Measurements from ENCODE around the gene PAWR. TPM values are rescaled to one million over a fixed set of nuclear protein-coding genes. Genes with fewer than 3 reads are reported as not detected.

The PAWR gene
- polyA plus RNA-seq, 2 donors: 15.5 to 38.6 TPM

- Histone ChIP-seq H3K4me1 (ENCODE audit: control insufficient read depth in 2 of 2, insufficient read depth in 2 of 2, low read length in 1 of 2) (no peaks in the 10 kb centered on the region), H3K36me3 (ENCODE audit: control insufficient read depth in 2 of 2, insufficient read depth in 2 of 2, low read length in 1 of 2) (no peaks in the 10 kb centered on the region), H3K27ac (ENCODE audit: low read depth in 2 of 2, low read length in 1 of 2) (no peak overlapping the region), H3K9me3 (ENCODE audit: control insufficient read depth in 2 of 2, insufficient read depth in 1 of 2, low read depth in 1 of 2, low read length in 1 of 2) (peaks cover 0 to 6% of the 10 kb centered on the region in 2 donors), H3K27me3 (ENCODE audit: control insufficient read depth in 1 of 2, insufficient read depth in 2 of 2, low read length in 2 of 2) (no peaks in the 10 kb centered on the region), H3K4me3 (ENCODE audit: low read depth in 1 of 2, low read length in 2 of 2) (no peak overlapping the region)
These were observed 15.4 kb upstream of the PAWR start for GRCh38 chr12:79706156-79706555.

- Histone ChIP-seq H3K4me3 (ENCODE audit: low read depth in 1 of 2, low read length in 2 of 2) (no peak overlapping the region), H3K27me3 (ENCODE audit: control insufficient read depth in 1 of 2, insufficient read depth in 2 of 2, low read length in 2 of 2) (no peaks in the 10 kb centered on the region)
These were observed 8.2 kb upstream of the PAWR start for GRCh38 chr12:79698966-79699365.

GRCh38 chr12:79696416-79696815 is 5.7 kb upstream of the PAWR start:
- Histone ChIP-seq H3K9me3 (ENCODE audit: control insufficient read depth in 2 of 2, insufficient read depth in 1 of 2, low read depth in 1 of 2, low read length in 1 of 2) (no peaks in the 10 kb centered on the region), H3K36me3 (ENCODE audit: control insufficient read depth in 2 of 2, insufficient read depth in 2 of 2, low read length in 1 of 2) (no peaks in the 10 kb centered on the region), H3K4me3 (ENCODE audit: low read depth in 1 of 2, low read length in 2 of 2) (no peak overlapping the region), H3K4me1 (ENCODE audit: control insufficient read depth in 2 of 2, insufficient read depth in 2 of 2, low read length in 1 of 2) (no peaks in the 10 kb centered on the region), H3K27me3 (ENCODE audit: control insufficient read depth in 1 of 2, insufficient read depth in 2 of 2, low read length in 2 of 2) (no peaks in the 10 kb centered on the region), H3K27ac (ENCODE audit: low read depth in 2 of 2, low read length in 1 of 2) (no peak overlapping the region)
- WGBS, 2 donors: 78 to 85% methylated on average over 3 of the region's 3 CpGs

More at GRCh38 chr12:79698966-79699365, 8.2 kb upstream of the PAWR start:
- H3K36me3 ChIP-seq (ENCODE audit: control insufficient read depth in 2 of 2, insufficient read depth in 2 of 2, low read length in 1 of 2): no peaks in the 10 kb centered on the region
- no peaks in the 10 kb centered on the region for H3K4me1 ChIP-seq (ENCODE audit: control insufficient read depth in 2 of 2, insufficient read depth in 2 of 2, low read length in 1 of 2)
- no peaks in the 10 kb centered on the region for H3K9me3 ChIP-seq (ENCODE audit: control insufficient read depth in 2 of 2, insufficient read depth in 1 of 2, low read depth in 1 of 2, low read length in 1 of 2)
- no peak overlapping the region for H3K27ac ChIP-seq (ENCODE audit: low read depth in 2 of 2, low read length in 1 of 2)
- WGBS, 2 donors: 92 to 97% methylated on average over 3 of the region's 3 CpGs

GRCh38 chr12:79692860-79693577 is 2.3 kb upstream of the PAWR start:
- Histone ChIP-seq H3K4me1 (ENCODE audit: control insufficient read depth in 2 of 2, insufficient read depth in 2 of 2, low read length in 1 of 2) (no peaks in the 10 kb centered on the region), H3K36me3 (ENCODE audit: control insufficient read depth in 2 of 2, insufficient read depth in 2 of 2, low read length in 1 of 2) (no peaks in the 10 kb centered on the region), H3K4me3 (ENCODE audit: low read depth in 1 of 2, low read length in 2 of 2) (no peak overlapping the region), H3K27me3 (ENCODE audit: control insufficient read depth in 1 of 2, insufficient read depth in 2 of 2, low read length in 2 of 2) (no peaks in the 10 kb centered on the region), H3K27ac (ENCODE audit: low read depth in 2 of 2, low read length in 1 of 2) (peak overlapping the region; percentile 2 to 87), H3K9me3 (ENCODE audit: control insufficient read depth in 2 of 2, insufficient read depth in 1 of 2, low read depth in 1 of 2, low read length in 1 of 2) (no peaks in the 10 kb centered on the region)
- 35 to 39% methylated on average over 6 of the region's 6 CpGs for WGBS, 2 donors

GRCh38 chr12:79691511-79692248 is 916 bp upstream of the PAWR start:
- WGBS, 2 donors: 7 to 8% methylated on average over 11 of the region's 11 CpGs
- no peaks in the 10 kb centered on the region for H3K9me3 ChIP-seq (ENCODE audit: control insufficient read depth in 2 of 2, insufficient read depth in 1 of 2, low read depth in 1 of 2, low read length in 1 of 2)
- H3K27me3 ChIP-seq (ENCODE audit: control insufficient read depth in 1 of 2, insufficient read depth in 2 of 2, low read length in 2 of 2): no peaks in the 10 kb centered on the region
- no peaks in the 10 kb centered on the region for H3K4me1 ChIP-seq (ENCODE audit: control insufficient read depth in 2 of 2, insufficient read depth in 2 of 2, low read length in 1 of 2)
- peak overlapping the region; percentile 80 to 98 for H3K4me3 ChIP-seq (ENCODE audit: low read depth in 1 of 2, low read length in 2 of 2)
- peak overlapping the region; percentile 87 to 92 for H3K27ac ChIP-seq (ENCODE audit: low read depth in 2 of 2, low read length in 1 of 2)
- no peaks in the 10 kb centered on the region for H3K36me3 ChIP-seq (ENCODE audit: control insufficient read depth in 2 of 2, insufficient read depth in 2 of 2, low read length in 1 of 2)

GRCh38 chr12:79690142-79690637 is 574 bp downstream of the PAWR start:
- no peaks in the 10 kb centered on the region for H3K36me3 ChIP-seq (ENCODE audit: control insufficient read depth in 2 of 2, insufficient read depth in 2 of 2, low read length in 1 of 2)
- peak overlapping the region; percentile 80 to 98 for H3K4me3 ChIP-seq (ENCODE audit: low read depth in 1 of 2, low read length in 2 of 2)
- H3K4me1 ChIP-seq (ENCODE audit: control insufficient read depth in 2 of 2, insufficient read depth in 2 of 2, low read length in 1 of 2): no peaks in the 10 kb centered on the region
- H3K27me3 ChIP-seq (ENCODE audit: control insufficient read depth in 1 of 2, insufficient read depth in 2 of 2, low read length in 2 of 2): no peaks in the 10 kb centered on the region
- H3K27ac ChIP-seq (ENCODE audit: low read depth in 2 of 2, low read length in 1 of 2): peak overlapping the region; percentile 87 to 92
- 0% methylated on average over 25 to 45 of the region's 45 CpGs for WGBS, 2 donors
- H3K9me3 ChIP-seq (ENCODE audit: control insufficient read depth in 2 of 2, insufficient read depth in 1 of 2, low read depth in 1 of 2, low read length in 1 of 2): no peaks in the 10 kb centered on the region

GRCh38 chr12:79689477-79690141 is 1.2 kb downstream of the PAWR start:
- Histone ChIP-seq H3K27ac (ENCODE audit: low read depth in 2 of 2, low read length in 1 of 2) (peak overlapping the region; percentile 87 to 92), H3K4me3 (ENCODE audit: low read depth in 1 of 2, low read length in 2 of 2) (peak overlapping the region; percentile 80 to 98), H3K36me3 (ENCODE audit: control insufficient read depth in 2 of 2, insufficient read depth in 2 of 2, low read length in 1 of 2) (no peaks in the 10 kb centered on the region), H3K9me3 (ENCODE audit: control insufficient read depth in 2 of 2, insufficient read depth in 1 of 2, low read depth in 1 of 2, low read length in 1 of 2) (no peaks in the 10 kb centered on the region), H3K4me1 (ENCODE audit: control insufficient read depth in 2 of 2, insufficient read depth in 2 of 2, low read length in 1 of 2) (no peaks in the 10 kb centered on the region), H3K27me3 (ENCODE audit: control insufficient read depth in 1 of 2, insufficient read depth in 2 of 2, low read length in 2 of 2) (no peaks in the 10 kb centered on the region)
- WGBS, 2 donors: 1% methylated on average over 32 to 66 of the region's 66 CpGs

GRCh38 chr12:79689061-79689476 is 1.7 kb downstream of the PAWR start:
- WGBS, 2 donors: 4 to 5% methylated on average over 6 of the region's 6 CpGs
- H3K4me3 ChIP-seq (ENCODE audit: low read depth in 1 of 2, low read length in 2 of 2): peak overlapping the region; percentile 80 to 98
- H3K36me3 ChIP-seq (ENCODE audit: control insufficient read depth in 2 of 2, insufficient read depth in 2 of 2, low read length in 1 of 2): no peaks in the 10 kb centered on the region
- no peaks in the 10 kb centered on the region for H3K27me3 ChIP-seq (ENCODE audit: control insufficient read depth in 1 of 2, insufficient read depth in 2 of 2, low read length in 2 of 2)
- H3K9me3 ChIP-seq (ENCODE audit: control insufficient read depth in 2 of 2, insufficient read depth in 1 of 2, low read depth in 1 of 2, low read length in 1 of 2): no peaks in the 10 kb centered on the region
- no peaks in the 10 kb centered on the region for H3K4me1 ChIP-seq (ENCODE audit: control insufficient read depth in 2 of 2, insufficient read depth in 2 of 2, low read length in 1 of 2)
- H3K27ac ChIP-seq (ENCODE audit: low read depth in 2 of 2, low read length in 1 of 2): peak overlapping the region; percentile 87 to 92

GRCh38 chr12:79688376-79689060 is 2.2 kb downstream of the PAWR start:
- H3K9me3 ChIP-seq (ENCODE audit: control insufficient read depth in 2 of 2, insufficient read depth in 1 of 2, low read depth in 1 of 2, low read length in 1 of 2): no peaks in the 10 kb centered on the region
- H3K36me3 ChIP-seq (ENCODE audit: control insufficient read depth in 2 of 2, insufficient read depth in 2 of 2, low read length in 1 of 2): no peaks in the 10 kb centered on the region
- peak overlapping the region in 1 of 2 donors; percentile 80 for H3K4me3 ChIP-seq (ENCODE audit: low read depth in 1 of 2, low read length in 2 of 2)
- H3K27ac ChIP-seq (ENCODE audit: low read depth in 2 of 2, low read length in 1 of 2): no peak overlapping the region
- H3K27me3 ChIP-seq (ENCODE audit: control insufficient read depth in 1 of 2, insufficient read depth in 2 of 2, low read length in 2 of 2): no peaks in the 10 kb centered on the region
- no peaks in the 10 kb centered on the region for H3K4me1 ChIP-seq (ENCODE audit: control insufficient read depth in 2 of 2, insufficient read depth in 2 of 2, low read length in 1 of 2)
- 14 to 18% methylated on average over 6 of the region's 6 CpGs for WGBS, 2 donors

Measured in esophagus (tissue), 2 donors.